Fibroblast of villous mesenchyme (primary cell): Measurements from ENCODE around the gene ZNF521. TPM values are rescaled to one million over a fixed set of nuclear protein-coding genes. Genes with fewer than 3 reads are reported as not detected.

Experiments
- DNase-seq: peaks from one replicate; pipeline ENCODE4 v3.0.0-alpha.2; 2010; ENCODE audit warnings: low read depth
- H3K4me3 ChIP-seq: 2 replicates; pipeline ENCODE4 v1.5.1; 2011; ENCODE audit warnings: low read depth, mild to moderate bottlenecking, low read length
- CTCF ChIP-seq: IDR thresholded peaks from 2 replicates; pipeline ENCODE4 v1.5.1; 2012; ENCODE audit warnings: low read depth, mild to moderate bottlenecking, low read length; ENCODE audit not compliant: insufficient read depth
- total RNA-seq: library from RNA; depleted of rRNA; stranded (reverse); fragments of >200 nt; gene quantifications from 2 replicates; pipeline ENCODE4 v1.2.3, GENCODE V29; 2012

Gene ZNF521
- total RNA-seq, 1 donor: 4.7 TPM

- no peak overlapping the region for H3K4me3 ChIP-seq
- no peak for DNase-seq
- TF ChIP-seq CTCF: no peak
Measured at GRCh38 chr18:25262920-25263319, 89.0 kb downstream of the ZNF521 start.

GRCh38 chr18:25261768-25262167, 90.2 kb downstream of the ZNF521 start:
- no peak for TF ChIP-seq CTCF
- no peak for DNase-seq
- no peak overlapping the region for H3K4me3 ChIP-seq

DNA sequence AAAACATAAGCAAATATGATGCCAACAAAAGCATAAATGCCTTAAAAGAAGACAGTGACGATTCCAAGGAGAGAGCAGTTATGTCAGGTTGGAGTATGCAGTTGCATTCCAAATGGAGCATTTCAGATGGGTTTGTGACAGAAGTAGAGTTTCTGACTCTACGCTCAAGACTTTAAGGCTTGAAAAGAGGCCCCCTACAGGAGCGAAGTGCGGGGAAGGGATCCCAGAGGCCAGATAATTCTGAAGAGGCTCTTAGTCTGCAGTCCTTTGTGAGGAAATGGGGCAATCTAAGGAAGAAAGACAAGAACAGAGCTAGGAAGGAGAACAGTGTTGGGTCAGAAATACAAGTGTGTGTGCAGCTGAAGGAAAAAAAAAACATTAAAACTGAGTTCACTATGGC, 95.5 kb downstream of the ZNF521 start:
- no peak for DNase-seq
- H3K4me3 ChIP-seq: no peak overlapping the region
- TF ChIP-seq CTCF: no peak

DNA sequence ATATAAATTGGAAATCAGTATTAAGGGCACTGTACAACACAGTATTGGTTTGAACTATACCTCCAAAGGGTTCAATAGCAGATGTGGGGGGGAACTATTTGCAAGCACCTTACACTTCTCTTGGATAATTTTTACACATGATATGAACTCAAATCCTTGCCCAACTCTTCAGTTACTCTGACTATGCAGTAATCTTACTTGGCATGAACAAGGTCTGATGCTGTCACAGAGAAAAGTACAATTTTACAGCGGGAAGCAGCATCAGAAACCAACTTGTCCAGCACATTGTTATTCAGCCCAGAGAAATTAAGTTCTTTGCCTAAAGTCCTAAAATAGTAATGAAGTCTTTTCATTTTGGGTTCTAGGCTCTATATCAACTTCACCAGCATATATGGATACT, 98.2 kb downstream of the ZNF521 start:
- DNase-seq: no peak
- H3K4me3 ChIP-seq: no peak overlapping the region
- TF ChIP-seq CTCF: no peak

DNA sequence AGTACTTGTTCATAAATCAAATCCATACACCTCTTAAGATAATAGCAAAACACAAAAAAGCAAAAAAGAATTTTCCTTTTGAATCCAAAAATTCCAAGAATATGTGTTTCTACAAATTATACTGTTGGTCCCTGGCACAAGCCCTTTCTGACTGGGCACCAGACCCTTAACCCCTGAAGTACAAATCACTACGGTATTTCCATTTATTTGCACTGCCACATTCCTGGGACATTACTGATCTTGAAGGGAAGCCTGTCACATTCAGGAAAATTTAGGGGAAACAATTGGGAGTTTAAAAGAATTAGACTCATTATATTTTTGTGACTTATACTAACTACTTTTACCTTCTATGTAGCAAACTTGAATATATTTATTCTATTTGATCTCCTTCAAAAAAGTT, 98.8 kb downstream of the ZNF521 start:
- DNase-seq: no peak
- TF ChIP-seq CTCF: no peak
- H3K4me3 ChIP-seq: no peak overlapping the region

- DNase-seq: no peak
- no peak overlapping the region for H3K4me3 ChIP-seq
- TF ChIP-seq CTCF: no peak
Measured at GRCh38 chr18:25251068-25251467, 100.9 kb downstream of the ZNF521 start.

- no peak overlapping the region for H3K4me3 ChIP-seq
- DNase-seq: no peak
- TF ChIP-seq CTCF: no peak
Measured at GRCh38 chr18:25250474-25250851, 101.5 kb downstream of the ZNF521 start.
